B cell (primary cell): ENCODE measurements around the gene HOOK1.

Experiments
- CTCF ChIP-seq: fragments of 200-600 bp; IDR thresholded peaks from one replicate; pipeline ENCODE4 v1.8.0; 2022; ENCODE audit warnings: antibody characterized with exemption, mild to moderate bottlenecking
- EZH2 ChIP-seq: IDR thresholded peaks from 2 replicates; pipeline ENCODE4 v1.6.1; 2012; ENCODE audit warnings: borderline replicate concordance, low read depth, mild to moderate bottlenecking, moderate library complexity, low read length; ENCODE audit not compliant: insufficient read depth, poor library complexity, severe bottlenecking

GRCh38 chr1:59798600-59798999 is 16.1 kb upstream of the HOOK1 start:
- TF ChIP-seq CTCF (no peak), EZH2 (no peak)
